Keratinocyte (primary cell): ENCODE data around the gene TNFSF8. TPM values are rescaled to one million over a fixed set of nuclear protein-coding genes. Genes with fewer than 3 reads are reported as not detected.
A peak's percentile ranks its signal among the peaks of the same experiment; 100 is the strongest.

Experiments used
- DNase-seq: peaks from one replicate; pipeline ENCODE4 v3.0.0-alpha.2; 2011; ENCODE audit warnings: low read depth, missing footprints, low spot score
- FAIRE-seq: peaks from 2 replicates; lab custom pipeline; 2011; peaks lifted over from hg19 to GRCh38; lab: Jason Lieb, UNC
- H2AFZ ChIP-seq: 2 replicates; pipeline ENCODE4 v1.6.0; 2012; ENCODE audit warnings: low read length, control low read depth, inconsistent platforms; ENCODE audit not compliant: control insufficient read depth
- H3K27ac ChIP-seq: 2 replicates; pipeline ENCODE4 v1.5.1; 2011; ENCODE audit warnings: low read length; ENCODE audit not compliant: control insufficient read depth, insufficient read depth
- H3K27me3 ChIP-seq: 3 replicates; pipeline ENCODE4 v1.6.0; 2011; ENCODE audit warnings: low read length; ENCODE audit not compliant: control insufficient read depth, insufficient read depth; ENCODE audit errors: extremely low read depth
- H3K36me3 ChIP-seq, 2 experiments: 2 replicates in 1 of 2; 3 replicates in 1 of 2; pipeline ENCODE4 v1.5.1; 2011; ENCODE audit warnings: low read length in 2 of 2, mild to moderate bottlenecking in 1 of 2; ENCODE audit not compliant: control insufficient read depth in 2 of 2, insufficient read depth in 2 of 2; ENCODE audit errors: extremely low read depth in 1 of 2
- H3K4me1 ChIP-seq: 3 replicates; pipeline ENCODE4 v1.5.1; 2011; ENCODE audit warnings: low read length; ENCODE audit not compliant: control insufficient read depth, insufficient read depth; ENCODE audit errors: extremely low read depth
- H3K4me2 ChIP-seq: 3 replicates; pipeline ENCODE4 v1.6.0; 2011; ENCODE audit warnings: low read depth, low read length; ENCODE audit not compliant: control insufficient read depth, insufficient read depth; ENCODE audit errors: extremely low read depth
- H3K4me3 ChIP-seq, 3 experiments: fragments of 200-600 bp in 1 of 3; sonication (generic) in 1 of 3; 2 replicates in 2 of 3; 3 replicates in 1 of 3; pipeline ENCODE4 v1.5.1; 2011 to 2016; ENCODE audit warnings: low read length in 3 of 3, mild to moderate bottlenecking in 3 of 3, control low read depth in 2 of 3, inconsistent platforms in 1 of 3, low read depth in 1 of 3, mixed read lengths in 1 of 3, mixed run types in 1 of 3, moderate library complexity in 1 of 3; ENCODE audit not compliant: control insufficient read depth in 2 of 3, insufficient read depth in 2 of 3; ENCODE audit errors: extremely low read depth in 1 of 3
- H3K79me2 ChIP-seq: 2 replicates; pipeline ENCODE4 v1.6.0; 2012; ENCODE audit warnings: low read length; ENCODE audit not compliant: control insufficient read depth, insufficient read depth
- H3K9ac ChIP-seq: 3 replicates; pipeline ENCODE4 v1.6.0; 2011; ENCODE audit warnings: low read length; ENCODE audit not compliant: control insufficient read depth, insufficient read depth; ENCODE audit errors: extremely low read depth
- H3K9me1 ChIP-seq: 3 replicates; pipeline ENCODE4 v1.6.0; 2011; ENCODE audit warnings: low read length; ENCODE audit not compliant: control insufficient read depth, insufficient read depth; ENCODE audit errors: extremely low read depth
- H3K9me3 ChIP-seq: 2 replicates; pipeline ENCODE4 v1.5.1; 2012; ENCODE audit warnings: low read depth, low read length; ENCODE audit not compliant: control insufficient read depth
- H4K20me1 ChIP-seq: 3 replicates; pipeline ENCODE4 v1.6.0; 2011; ENCODE audit warnings: low read length; ENCODE audit not compliant: control insufficient read depth, insufficient read depth; ENCODE audit errors: extremely low read depth
- CTCF ChIP-seq, 3 experiments: IDR thresholded peaks in 1 of 3; conservative IDR thresholded peaks in 1 of 3; optimal IDR thresholded peaks in 1 of 3; 2 replicates in 2 of 3; 3 replicates in 1 of 3; pipeline versions ENCODE3 to v1.5.1; 2011; ENCODE audit warnings: low read length in 3 of 3, mild to moderate bottlenecking in 3 of 3, moderate library complexity in 2 of 3, control low read depth in 1 of 3, inconsistent platforms in 1 of 3; ENCODE audit not compliant: insufficient read depth in 2 of 3; ENCODE audit errors: extremely low read depth in 1 of 3
- EZH2 ChIP-seq: IDR thresholded peaks from one replicate; pipeline ENCODE4 v1.6.1; 2012; ENCODE audit warnings: inconsistent platforms, mild to moderate bottlenecking, low read length, moderate library complexity
- dilution Hi-C: fragments of 300-500 bp; cut with MboI; formaldehyde crosslinking; loops from one replicate; pipeline ENCODE4 v1.7.0; 2020; ENCODE audit warnings: low sequenced_read_pairs; ENCODE audit not compliant: extremely low pct_ligation_motif_present
- polyA plus RNA-seq, 5 experiments: library from polyadenylated mRNA; depleted of rRNA in 3 of 5; stranded (reverse) in 3 of 5; stranded (forward) in 1 of 5; unstranded in 1 of 5; fragments of >200 nt; gene quantifications; 1 replicate in 1 of 5; 2 replicates in 3 of 5; 3 replicates in 1 of 5; pipeline versions ENCODE4 v1.2.1 to v1.2.3, GENCODE V29; 2011 to 2012; ENCODE audit warnings: missing spikeins in 2 of 5, low read depth in 1 of 5, low replicate concordance in 1 of 5

Gene TNFSF8
- polyA plus RNA-seq, 1 donor (not counting 4 experiments of a cell fraction or from before 2014, with no cell fraction given): not detected

- peak overlapping the region; percentile 12 for H3K4me2 ChIP-seq
- peaks cover 29% of the 10 kb centered on the region for H3K4me1 ChIP-seq
- DNase-seq (no peak), FAIRE-seq (peak; percentile 9)
- no peak overlapping the region for H3K4me3 ChIP-seq
- TF ChIP-seq EZH2: no peak
- TF ChIP-seq CTCF (optimal IDR thresholded peaks at IDR 0.05 in 1 of 3, IDR thresholded peaks at IDR 0.05 in 1 of 3, conservative IDR thresholded peaks at IDR 0.05 in 1 of 3; ENCODE audit: extremely low read depth in 1 of 3, insufficient read depth in 2 of 3, low read length in 3 of 3): no peak
- no peaks in the 10 kb centered on the region for H3K9me1 ChIP-seq
- no peaks in the 10 kb centered on the region for H3K27me3 ChIP-seq
- H3K79me2 ChIP-seq: no peaks in the 10 kb centered on the region
- no peak overlapping the region for H3K9ac ChIP-seq
- H2AFZ ChIP-seq: no peak overlapping the region
- H3K36me3 ChIP-seq: no peaks in the 10 kb centered on the region
- dilution Hi-C loops: no loop called here
- no peaks in the 10 kb centered on the region for H4K20me1 ChIP-seq
- H3K27ac ChIP-seq: peak overlapping the region; percentile 5
- H3K9me3 ChIP-seq: no peaks in the 10 kb centered on the region
Observed at GRCh38 chr9:114893221-114894010, 37.0 kb downstream of the TNFSF8 start.

GRCh38 chr9:114889802-114890224 lies 40.6 kb downstream of the TNFSF8 start:
- Histone ChIP-seq H3K9ac (no peak overlapping the region), H3K27ac (no peak overlapping the region), H3K4me3 (no peak overlapping the region), H3K9me3 (no peaks in the 10 kb centered on the region), H3K27me3 (no peaks in the 10 kb centered on the region), H2AFZ (no peak overlapping the region), H3K4me2 (no peak overlapping the region), H3K4me1 (peaks cover 26% of the 10 kb centered on the region), H4K20me1 (no peaks in the 10 kb centered on the region), H3K79me2 (no peaks in the 10 kb centered on the region), H3K9me1 (no peaks in the 10 kb centered on the region), H3K36me3 (no peaks in the 10 kb centered on the region)
- no peak for DNase-seq
- FAIRE-seq: no peak
- TF ChIP-seq EZH2 (no peak), CTCF (optimal IDR thresholded peaks at IDR 0.05 in 1 of 3, IDR thresholded peaks at IDR 0.05 in 1 of 3, conservative IDR thresholded peaks at IDR 0.05 in 1 of 3; ENCODE audit: extremely low read depth in 1 of 3, insufficient read depth in 2 of 3, low read length in 3 of 3) (no peak)
- dilution Hi-C loops: no loop called here
